ENCODE measurements around the gene MMP27. TPM values are rescaled to one million over a fixed set of nuclear protein-coding genes. Genes with fewer than 3 reads are reported as not detected.

Gene MMP27
- total RNA-seq, 5 donors from 2014 or later (not counting 1 experiment from before 2014, with no cell fraction given): not detected

- Mint-ChIP-seq H3K9me3 (no peaks in the 10 kb centered on the region), H3K4me1 (no peaks in the 10 kb centered on the region), H3K4me3 (no peak overlapping the region), H3K27ac (no peak overlapping the region), H3K36me3 (no peaks in the 10 kb centered on the region), H3K27me3 (peaks cover 22 to 23% of the 10 kb centered on the region in 2 donors)
- Histone ChIP-seq H3K4me1 (ENCODE audit: control insufficient read depth in 1 of 2, extremely low read depth in 1 of 2, insufficient read depth in 2 of 2, low read length in 2 of 2) (no peaks in the 10 kb centered on the region), H3K36me3 (ENCODE audit: control insufficient read depth in 2 of 2, extremely low read depth in 1 of 2, insufficient read depth in 1 of 2, low read length in 1 of 2) (no peaks in the 10 kb centered on the region), H3K9me3 (no peaks in the 10 kb centered on the region), H3K4me3 (ENCODE audit: control insufficient read depth in 1 of 2, extremely low read depth in 1 of 2, low read length in 1 of 2) (no peak overlapping the region), H3K27me3 (replicated peaks in 1 of 2; ENCODE audit: control insufficient read depth in 2 of 2, extremely low read depth in 1 of 2, insufficient read depth in 2 of 2, low read length in 1 of 2) (no peaks in the 10 kb centered on the region), H3K27ac (ENCODE audit: low read length) (no peak overlapping the region)
- ChIA-PET CTCF (no interaction called here), POLR2A (no interaction called here)
- ATAC-seq (replicated peaks in 1 of 4) (no peak), DNase-seq (no peak)
These were observed 58.1 kb downstream of the MMP27 start for GRCh38 chr11:102647430-102647829.

- no peaks in the 10 kb centered on the region for H3K4me1 Mint-ChIP-seq
- no peak overlapping the region for H3K4me3 Mint-ChIP-seq
- no peak overlapping the region for H3K27ac Mint-ChIP-seq
- peaks cover 4% of the 10 kb centered on the region in 2 donors for H3K27me3 Mint-ChIP-seq
- Histone ChIP-seq H3K27ac (ENCODE audit: low read length) (no peak overlapping the region), H3K4me3 (ENCODE audit: control insufficient read depth in 1 of 2, extremely low read depth in 1 of 2, low read length in 1 of 2) (no peak overlapping the region), H3K27me3 (replicated peaks in 1 of 2; ENCODE audit: control insufficient read depth in 2 of 2, extremely low read depth in 1 of 2, insufficient read depth in 2 of 2, low read length in 1 of 2) (peaks cover 0 to 3% of the 10 kb centered on the region in 2 experiments), H3K36me3 (ENCODE audit: control insufficient read depth in 2 of 2, extremely low read depth in 1 of 2, insufficient read depth in 1 of 2, low read length in 1 of 2) (no peaks in the 10 kb centered on the region), H3K9me3 (no peaks in the 10 kb centered on the region), H3K4me1 (ENCODE audit: control insufficient read depth in 1 of 2, extremely low read depth in 1 of 2, insufficient read depth in 2 of 2, low read length in 2 of 2) (no peaks in the 10 kb centered on the region)
- CTCF ChIA-PET: interaction anchor here in 1 of 2 donors (0.7 kb wide), 1 partner anchor 11 kb away, joined by 3 read pairs; no protein-coding TSS in a partner anchor
- no peaks in the 10 kb centered on the region for H3K9me3 Mint-ChIP-seq
- no CpG with 5 or more reads among the region's 4 CpGs for WGBS (ENCODE audit: insufficient coverage)
- H3K36me3 Mint-ChIP-seq: no peaks in the 10 kb centered on the region
- POLR2A ChIA-PET: no interaction called here
- DNase-seq (no peak), ATAC-seq (replicated peaks in 1 of 4) (no peak)
These were observed 61.6 kb downstream of the MMP27 start for GRCh38 chr11:102643941-102644340.

Other genes starting within 250 kb of the MMP27 start
- gene MMP7, start 175.0 kb downstream of the MMP27 start, total RNA-seq: under 1 TPM in 3 of 5 donors, not detected in 2; 0.23 to 0.73 (median 0.60) TPM
- not detected for gene MMP20, start 80.4 kb downstream of the MMP27 start, total RNA-seq
- gene MMP8, start 19.2 kb upstream of the MMP27 start, total RNA-seq: not detected
- gene MMP10, start 74.9 kb upstream of the MMP27 start, total RNA-seq: not detected
- gene MMP1, start 92.4 kb upstream of the MMP27 start, total RNA-seq: not detected
- not detected for gene MMP3, start 137.8 kb upstream of the MMP27 start, total RNA-seq
- gene MMP12, start 169.2 kb upstream of the MMP27 start, total RNA-seq: not detected
- not detected for gene MMP13, start 250.0 kb upstream of the MMP27 start, total RNA-seq